GM19397 (cell line): ENCODE measurements around the gene SCGN.
"Not testable (repeated sequence)": the region's sequence is repeated elsewhere in the genome, so short reads cannot be mapped to it uniquely, and the experiment has no call there.

Experiments used
- ATAC-seq: cut with Tn5 transposase; IDR thresholded peaks from one replicate; pipeline ENCODE4 v1.9.1; 2021; ENCODE audit warnings: mild to moderate bottlenecking, moderate library complexity; ENCODE audit not compliant: unreplicated experiment

SCGN gene

GRCh38 chr6:25726122-25726911, 74.3 kb downstream of the SCGN start:
- no peak for ATAC-seq

GRCh38 chr6:25727028-25727427, 75.0 kb downstream of the SCGN start:
- no peak for ATAC-seq

GRCh38 chr6:25730907-25731306, 78.9 kb downstream of the SCGN start:
- ATAC-seq, result no peak

- ATAC-seq, result no peak
These were observed 79.7 kb downstream of the SCGN start for GRCh38 chr6:25731721-25732120.

GRCh38 chr6:25732468-25733198, 80.6 kb downstream of the SCGN start:
- ATAC-seq, result no peak

- no peak for ATAC-seq
These were observed 83.2 kb downstream of the SCGN start for GRCh38 chr6:25735261-25735660.

- ATAC-seq, result no peak
These were observed 91.9 kb downstream of the SCGN start for GRCh38 chr6:25743868-25744267.

GRCh38 chr6:25745836-25746235, 93.8 kb downstream of the SCGN start:
- no peak for ATAC-seq

GRCh38 chr6:25746968-25747367, 95.0 kb downstream of the SCGN start:
- ATAC-seq, result no peak

- no peak for ATAC-seq
These were observed 95.5 kb downstream of the SCGN start for GRCh38 chr6:25747477-25747876.

- ATAC-seq, result no peak
These were observed 96.0 kb downstream of the SCGN start for GRCh38 chr6:25748049-25748448.

- not testable (repeated sequence) for ATAC-seq
These were observed 96.8 kb downstream of the SCGN start for GRCh38 chr6:25748601-25749517.

- ATAC-seq, result no peak
These were observed 97.8 kb downstream of the SCGN start for GRCh38 chr6:25749837-25750236.

GRCh38 chr6:25750906-25751305, 98.9 kb downstream of the SCGN start:
- no peak for ATAC-seq
